GM19099 (cell line): ENCODE data around the gene ACTR6.

ENCODE experiments used
- POLR2A ChIP-seq: IDR thresholded peaks from 3 replicates; pipeline ENCODE4 v1.6.1; 2011; ENCODE audit warnings: low read depth; ENCODE audit not compliant: insufficient read length; ENCODE audit errors: extremely low read depth

Gene ACTR6

GRCh38 chr12:100267603-100268281 lies 67.1 kb downstream of the ACTR6 start:
- TF ChIP-seq POLR2A = no peak

- no peak for TF ChIP-seq POLR2A
Measured at GRCh38 chr12:100268835-100269564, 68.4 kb downstream of the ACTR6 start.

DNA sequence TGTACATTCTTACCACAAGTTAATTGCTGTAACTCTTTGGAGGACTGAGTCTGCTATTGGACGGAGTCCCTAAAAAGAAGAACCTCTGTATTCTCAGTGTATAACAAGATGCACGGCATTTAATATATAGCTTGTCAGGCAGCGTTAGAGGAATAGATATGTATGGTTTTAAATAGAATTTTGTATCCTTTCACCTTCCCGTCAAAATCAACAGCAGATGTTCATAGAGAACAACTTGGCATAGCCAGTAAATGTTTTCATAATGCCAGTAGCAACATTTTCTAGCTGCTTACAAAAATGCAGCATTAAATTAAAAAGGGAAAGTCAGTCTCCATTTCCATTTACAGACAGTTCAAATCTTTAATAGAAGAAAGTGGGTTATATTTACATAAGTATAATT lies 73.2 kb downstream of the ACTR6 start:
- TF ChIP-seq POLR2A = no peak
